Smooth muscle cell (in vitro differentiated cells): Measurements from ENCODE around the gene TDP2. TPM values are rescaled to one million over a fixed set of nuclear protein-coding genes. Genes with fewer than 3 reads are reported as not detected.
"Not testable (repeated sequence)": the region's sequence is repeated elsewhere in the genome, so short reads cannot be mapped to it uniquely, and the experiment has no call there.

Source experiments
- DNase-seq: peaks from one replicate; lab custom pipeline; 2025; ENCODE audit not compliant: unreplicated experiment; lab: John Stamatoyannopoulos, UW
- H2AFZ ChIP-seq: fragments of 200-600 bp; sonication (generic); 2 replicates; pipeline ENCODE4 v1.6.0; 2016; ENCODE audit warnings: antibody characterized with exemption, low read depth, mild to moderate bottlenecking
- H3F3A ChIP-seq: fragments of 200-600 bp; sonication (generic); 2 replicates; pipeline ENCODE4 v1.6.0; 2017; ENCODE audit warnings: antibody characterized with exemption, low read depth
- H3K27ac ChIP-seq: fragments of 200-600 bp; sonication (generic); 2 replicates; pipeline ENCODE4 v1.5.1; 2016; ENCODE audit warnings: low read depth, mild to moderate bottlenecking
- H3K27me3 ChIP-seq: fragments of 200-600 bp; sonication (generic); 2 replicates; pipeline ENCODE4 v1.6.1; 2016; ENCODE audit warnings: low read depth, mild to moderate bottlenecking
- H3K36me3 ChIP-seq: fragments of 200-600 bp; sonication (generic); 2 replicates; pipeline ENCODE4 v1.5.1; 2016; ENCODE audit warnings: low read depth
- H3K4me1 ChIP-seq: fragments of 200-600 bp; sonication (generic); 2 replicates; pipeline ENCODE4 v1.5.1; 2016; ENCODE audit warnings: low read depth
- H3K4me2 ChIP-seq: fragments of 200-600 bp; sonication (generic); 2 replicates; pipeline ENCODE4 v1.6.0; 2016; ENCODE audit warnings: mild to moderate bottlenecking
- H3K4me3 ChIP-seq: fragments of 200-600 bp; sonication (generic); 2 replicates; pipeline ENCODE4 v1.5.1; 2016; ENCODE audit warnings: mild to moderate bottlenecking
- H3K79me2 ChIP-seq: fragments of 200-600 bp; sonication (generic); 2 replicates; pipeline ENCODE4 v1.6.0; 2016; ENCODE audit warnings: low read depth, mild to moderate bottlenecking
- H3K9ac ChIP-seq: fragments of 200-600 bp; sonication (generic); 2 replicates; pipeline ENCODE4 v1.6.0; 2016; ENCODE audit warnings: low read depth
- H3K9me3 ChIP-seq: fragments of 200-600 bp; sonication (generic); replicated peaks from 2 replicates; pipeline ENCODE4 v1.5.1; 2016; ENCODE audit warnings: low read depth
- H4K20me1 ChIP-seq: fragments of 200-600 bp; sonication (generic); 2 replicates; pipeline ENCODE4 v1.6.0; 2016; ENCODE audit warnings: low read depth
- CTCF ChIP-seq: fragments of 200-600 bp; sonication (generic); IDR thresholded peaks from 2 replicates; pipeline ENCODE4 v1.5.1; 2017; ENCODE audit warnings: borderline replicate concordance, mild to moderate bottlenecking, antibody characterized with exemption; ENCODE audit not compliant: insufficient read depth, poor library complexity, severe bottlenecking
- WGBS: methylation state at CpG from one replicate; pipeline ENCODE4 v1.1.7; 2016; ENCODE audit warnings: low lambda C conversion rate; 5-methylcytosine and 5-hydroxymethylcytosine counted together
- polyA plus RNA-seq: library from polyadenylated mRNA; unstranded; fragments of >200 nt; fragmentation: Nextera tagmentation; extraction: Ambion mirVana; gene quantifications from 2 replicates; pipeline ENCODE4 v1.2.1, GENCODE V29; 2016
- total RNA-seq: library from RNA; depleted of rRNA; stranded (reverse); fragments of >200 nt; gene quantifications from 2 replicates; pipeline ENCODE4 v1.2.3, GENCODE V29; 2014

The TDP2 gene
- total and polyA plus RNA-seq, 2 experiments from 2014 or later = 13.0 to 16.2 TPM

GRCh38 chr6:24644377-24644776 lies 22.3 kb downstream of the TDP2 start:
- peaks cover 13% of the 10 kb centered on the region for H3F3A ChIP-seq
- no peak overlapping the region for H3K9ac ChIP-seq
- H3K4me1 ChIP-seq = no peaks in the 10 kb centered on the region
- H3K4me2 ChIP-seq = no peak overlapping the region
- H3K79me2 ChIP-seq = no peaks in the 10 kb centered on the region
- TF ChIP-seq CTCF = no peak
- no peaks in the 10 kb centered on the region for H3K9me3 ChIP-seq
- H4K20me1 ChIP-seq = no peaks in the 10 kb centered on the region
- no peak for DNase-seq
- peaks cover 20% of the 10 kb centered on the region for H3K27me3 ChIP-seq
- no peak overlapping the region for H3K4me3 ChIP-seq
- 89% methylated on average over 4 of the region's 4 CpGs for WGBS
- H2AFZ ChIP-seq = no peak overlapping the region
- no peaks in the 10 kb centered on the region for H3K36me3 ChIP-seq
- H3K27ac ChIP-seq = no peak overlapping the region

- no peak overlapping the region for H3K4me2 ChIP-seq
- no peaks in the 10 kb centered on the region for H4K20me1 ChIP-seq
- H3K27ac ChIP-seq = no peak overlapping the region
- no peaks in the 10 kb centered on the region for H3K9me3 ChIP-seq
- WGBS = 81% methylated on average over 7 of the region's 7 CpGs
- no peak overlapping the region for H3K9ac ChIP-seq
- no peaks in the 10 kb centered on the region for H3K79me2 ChIP-seq
- TF ChIP-seq CTCF = no peak
- no peaks in the 10 kb centered on the region for H3K36me3 ChIP-seq
- no peak for DNase-seq
- no peak overlapping the region for H3K4me3 ChIP-seq
- H3K27me3 ChIP-seq = peaks cover 20% of the 10 kb centered on the region
- H2AFZ ChIP-seq = no peak overlapping the region
- H3K4me1 ChIP-seq = no peaks in the 10 kb centered on the region
- H3F3A ChIP-seq = peaks cover 13% of the 10 kb centered on the region
Measured at GRCh38 chr6:24643920-24644319, 22.8 kb downstream of the TDP2 start.

GRCh38 chr6:24642061-24642460 lies 24.6 kb downstream of the TDP2 start:
- Histone ChIP-seq H3K36me3 (no peaks in the 10 kb centered on the region), H3K4me3 (no peak overlapping the region), H3F3A (peaks cover 6% of the 10 kb centered on the region), H3K27ac (no peak overlapping the region), H3K27me3 (peaks cover 20% of the 10 kb centered on the region), H2AFZ (no peak overlapping the region), H3K4me2 (no peak overlapping the region), H3K4me1 (no peaks in the 10 kb centered on the region), H3K79me2 (no peaks in the 10 kb centered on the region), H4K20me1 (no peaks in the 10 kb centered on the region), H3K9me3 (no peaks in the 10 kb centered on the region), H3K9ac (no peak overlapping the region)
- DNase-seq = no peak
- TF ChIP-seq CTCF = no peak

- not testable (repeated sequence) for H3F3A ChIP-seq, H3K36me3 ChIP-seq, H2AFZ ChIP-seq, H3K9ac ChIP-seq, H3K4me1 ChIP-seq, H3K79me2 ChIP-seq, H3K4me2 ChIP-seq, H3K9me3 ChIP-seq, H3K4me3 ChIP-seq, H3K27ac ChIP-seq, H4K20me1 ChIP-seq, DNase-seq
- H3K27me3 ChIP-seq = peaks cover 20% of the 10 kb centered on the region
- WGBS = 96% methylated on average over 5 of the region's 5 CpGs
Measured at GRCh38 chr6:24640631-24641030, 26.1 kb downstream of the TDP2 start.
